ENCODE results near the gene HSD11B2.
"Not testable (repeated sequence)": the region's sequence is repeated elsewhere in the genome, so short reads cannot be mapped to it uniquely, and the experiment has no call there.

- not testable (repeated sequence) for TF ChIP-seq ZNF112 (tag by site-specific recombination; IDR thresholded peaks at IDR 0.05); ZNF311 (tag by site-specific recombination; IDR thresholded peaks at IDR 0.05; ENCODE audit: borderline replicate concordance); ZBTB10 (tag by site-specific recombination; IDR thresholded peaks at IDR 0.05); ZNF274 (IDR thresholded peaks at IDR 0.05; ENCODE audit: low read length); ZNF274 (tag by site-specific recombination; IDR thresholded peaks at IDR 0.05; ENCODE audit: borderline replicate concordance); ZBTB7A (tag by site-specific recombination; IDR thresholded peaks at IDR 0.05; ENCODE audit: low read depth); SETDB1 (IDR thresholded peaks at IDR 0.05; ENCODE audit: insufficient read length, low read length); ZNF10 (tag by site-specific recombination; IDR thresholded peaks at IDR 0.05); PRDM6 (tag by site-specific recombination; IDR thresholded peaks at IDR 0.05)
Observed at GRCh38 chr16:67415421-67415820, 15.5 kb upstream of the HSD11B2 start.

All from HEK293 (cell line).